HepG2 (cell line): ENCODE results near the gene ERMAP. TPM values are rescaled to one million over a fixed set of nuclear protein-coding genes. Genes with fewer than 3 reads are reported as not detected.
A peak's percentile ranks its signal among the peaks of the same experiment; 100 is the strongest.

Experiments
- BORCS8-MEF2B ChIP-seq: sonication (generic); formaldehyde crosslinking; IDR thresholded peaks from 2 replicates; pipeline ENCODE4 v1.8.0; 2022; ENCODE audit warnings: mild to moderate bottlenecking, missing genetic modification reagents
- DBP ChIP-seq: sonication (generic); formaldehyde crosslinking; IDR thresholded peaks from 2 replicates; pipeline ENCODE4 v1.4.0; 2020; ENCODE audit warnings: missing genetic modification reagents; ENCODE audit errors: not compliant biosample characterization
- FOXC1 ChIP-seq: sonication (generic); formaldehyde crosslinking; IDR thresholded peaks from 2 replicates; pipeline ENCODE4 v1.8.0; 2022; ENCODE audit warnings: mild to moderate bottlenecking, missing genetic modification reagents, borderline replicate concordance
- FOXJ3 ChIP-seq: sonication (generic); formaldehyde crosslinking; IDR thresholded peaks from 2 replicates; pipeline ENCODE4 v1.4.0; 2020; ENCODE audit warnings: missing genetic modification reagents, mild to moderate bottlenecking, borderline replicate concordance
- GMEB1 ChIP-seq: sonication (generic); formaldehyde crosslinking; IDR thresholded peaks from 2 replicates; pipeline ENCODE4 v1.5.1; 2020; ENCODE audit warnings: missing genetic modification reagents, mild to moderate bottlenecking, borderline replicate concordance
- IKZF5 ChIP-seq: IDR thresholded peaks from 2 replicates; pipeline ENCODE4 v1.6.1; 2018; ENCODE audit warnings: missing genetic modification reagents, mild to moderate bottlenecking, missing compliant biosample characterization
- IRF9 ChIP-seq: sonication (generic); formaldehyde crosslinking; IDR thresholded peaks from 2 replicates; pipeline ENCODE4 v1.8.0; 2022; ENCODE audit warnings: missing genetic modification reagents, mild to moderate bottlenecking, borderline replicate concordance
- MTA3 ChIP-seq: sonication (generic); formaldehyde crosslinking; IDR thresholded peaks from 2 replicates; pipeline ENCODE4 v1.4.0; 2020; ENCODE audit warnings: missing genetic modification reagents
- NFYB ChIP-seq: sonication (generic); formaldehyde crosslinking; IDR thresholded peaks from 2 replicates; pipeline ENCODE4 v1.4.0; 2020; ENCODE audit warnings: missing genetic modification reagents
- NR2F2 ChIP-seq: IDR thresholded peaks from 2 replicates; pipeline ENCODE4 v1.6.1; 2012; ENCODE audit warnings: low read depth, inconsistent platforms, borderline replicate concordance
- SNAI1 ChIP-seq: sonication (generic); formaldehyde crosslinking; IDR thresholded peaks from 2 replicates; pipeline ENCODE4 v1.5.0; 2020; ENCODE audit warnings: mild to moderate bottlenecking, missing genetic modification reagents, borderline replicate concordance
- SP4 ChIP-seq: sonication (generic); formaldehyde crosslinking; IDR thresholded peaks from 2 replicates; pipeline ENCODE4 v1.8.1; 2023; ENCODE audit warnings: mild to moderate bottlenecking, missing genetic modification reagents
- ZNF253 ChIP-seq: sonication (generic); formaldehyde crosslinking; IDR thresholded peaks from 2 replicates; pipeline ENCODE4 v1.8.0; 2022; ENCODE audit warnings: mild to moderate bottlenecking, missing genetic modification reagents, borderline replicate concordance
- ZNF280D ChIP-seq: sonication (generic); formaldehyde crosslinking; IDR thresholded peaks from 2 replicates; pipeline ENCODE4 v1.5.1; 2020; ENCODE audit warnings: mild to moderate bottlenecking, missing genetic modification reagents
- ZNF343 ChIP-seq: sonication (generic); formaldehyde crosslinking; IDR thresholded peaks from 2 replicates; pipeline ENCODE4 v1.4.0; 2020; ENCODE audit warnings: mild to moderate bottlenecking, missing genetic modification reagents
- ZNF382 ChIP-seq: sonication (generic); formaldehyde crosslinking; IDR thresholded peaks from 2 replicates; pipeline ENCODE4 v1.5.0; 2020; ENCODE audit warnings: missing genetic modification reagents, mild to moderate bottlenecking, borderline replicate concordance
- ZNF441 ChIP-seq: sonication (generic); formaldehyde crosslinking; IDR thresholded peaks from 2 replicates; pipeline ENCODE4 v1.7.0; 2021; ENCODE audit warnings: missing genetic modification reagents, borderline replicate concordance
- ZNF556 ChIP-seq: sonication (generic); formaldehyde crosslinking; IDR thresholded peaks from 2 replicates; pipeline ENCODE4 v1.4.0; 2020; ENCODE audit warnings: mild to moderate bottlenecking, missing genetic modification reagents, borderline replicate concordance
- ZNF766 ChIP-seq: sonication (generic); formaldehyde crosslinking; IDR thresholded peaks from 2 replicates; pipeline ENCODE4 v1.5.0; 2020; ENCODE audit warnings: missing genetic modification reagents, borderline replicate concordance
- polyA plus RNA-seq, 8 experiments: library from polyadenylated mRNA; depleted of rRNA in 3 of 8; stranded (reverse) in 7 of 8; unstranded in 1 of 8; fragments of >200 nt; fragmentation: Illumina TruSeq in 4 of 8; extraction: Trizol in 4 of 8; gene quantifications; 2 replicates each; pipeline versions ENCODE4 v1.2.1 to v1.2.3, GENCODE V29; 2011 to 2016; ENCODE audit warnings: low read depth in 4 of 8, missing spikeins in 1 of 8, mixed read lengths in 1 of 8; ENCODE audit not compliant: insufficient read depth in 1 of 8
- total RNA-seq, 5 experiments: library from RNA; depleted of rRNA; stranded (reverse); fragments of >200 nt; fragmentation: Illumina TruSeq; extraction: Trizol; gene quantifications; 2 replicates each; pipeline ENCODE4 v1.2.3, GENCODE V29; 2016; ENCODE audit warnings: low read depth in 1 of 5

ERMAP gene
- total and polyA plus RNA-seq, 2 of the 13 experiments (the other 11 are each of a cell fraction or from before 2014, with no cell fraction given) = 2.2 to 4.4 TPM

- TF ChIP-seq NR2F2 = 0 out of 2 replicates have a peak, but pooled peaks have one; percentile 30
- TF ChIP-seq NFYB = peak; percentile 99
- 0 out of 2 replicates have a peak, but pooled peaks have one; percentile 30 for TF ChIP-seq SP4 (CRISPR knock-in tag)
- no peak for TF ChIP-seq FOXC1
- TF ChIP-seq IRF9 (CRISPR knock-in tag) = peak; percentile 48; the same call in 1 of the 2 replicates
- peak; percentile 54; the same call in 1 of the 2 replicates for TF ChIP-seq IKZF5 (CRISPR knock-in tag)
- no peak for TF ChIP-seq DBP
- peak; percentile 20; the same call in 1 of the 2 replicates for TF ChIP-seq ZNF441 (CRISPR knock-in tag)
- TF ChIP-seq MTA3 (CRISPR knock-in tag) = no peak
- TF ChIP-seq SNAI1 = no peak
- peak; percentile 83; the same call in 1 of the 2 replicates for TF ChIP-seq ZNF280D (CRISPR knock-in tag)
- TF ChIP-seq ZNF382 = no peak
- TF ChIP-seq ZNF766 = 0 out of 2 replicates have a peak, but pooled peaks have one; percentile 38
- peak; percentile 57; the same call in 1 of the 2 replicates for TF ChIP-seq BORCS8-MEF2B (CRISPR knock-in tag)
- TF ChIP-seq FOXJ3 (CRISPR knock-in tag) = no peak
- no peak for TF ChIP-seq ZNF343
- TF ChIP-seq ZNF556 (CRISPR knock-in tag) = no peak
- TF ChIP-seq GMEB1 = peak; percentile 58; the same call in 1 of the 2 replicates
- TF ChIP-seq ZNF253 (CRISPR knock-in tag) = 0 out of 2 replicates have a peak, but pooled peaks have one; percentile 26
Observed at GRCh38 chr1:42846257-42847110, 29.6 kb downstream of the ERMAP start, which contains the start of gene ZNF691 (continued).
